Activated T-cell treated with anti-CD3 and anti-CD28 coated beads for 24 hours (primary cell): ENCODE data around the gene HLA-DQB1.

Experiments
- DNase-seq: peaks from one replicate; pipeline ENCODE4 v3.0.0-alpha.2; 2020; ENCODE audit warnings: low read depth

Gene HLA-DQB1

GRCh38 chr6:32625137-32625536 is 41.3 kb downstream of the HLA-DQB1 start:
- DNase-seq = no peak

- no peak for DNase-seq
Measured at GRCh38 chr6:32624565-32624964, 41.9 kb downstream of the HLA-DQB1 start.

GRCh38 chr6:32623693-32624092 is 42.8 kb downstream of the HLA-DQB1 start:
- DNase-seq = no peak

- no peak for DNase-seq
Measured at GRCh38 chr6:32622545-32623401, 43.7 kb downstream of the HLA-DQB1 start.

- DNase-seq = no peak
Measured at GRCh38 chr6:32621372-32621771, 45.1 kb downstream of the HLA-DQB1 start.

- no peak for DNase-seq
Measured at GRCh38 chr6:32617751-32618150, 48.7 kb downstream of the HLA-DQB1 start.

GRCh38 chr6:32615885-32616532 is 50.4 kb downstream of the HLA-DQB1 start:
- no peak for DNase-seq

- DNase-seq = no peak
Measured at GRCh38 chr6:32614366-32615081, 51.9 kb downstream of the HLA-DQB1 start.

GRCh38 chr6:32613475-32613874 is 53.0 kb downstream of the HLA-DQB1 start:
- no peak for DNase-seq

GRCh38 chr6:32610682-32611296 is 55.7 kb downstream of the HLA-DQB1 start:
- no peak for DNase-seq

GRCh38 chr6:32609731-32610640 is 56.5 kb downstream of the HLA-DQB1 start:
- peak; percentile 41 for DNase-seq
